Left forelimb (tissue), 1 donor: ENCODE measurements around the gene FEM1C.

Source experiments
- DNase-seq: peaks from one replicate; pipeline ENCODE4 v3.0.0-alpha.2; 2018; ENCODE audit warnings: low spot score

Gene FEM1C

GRCh38 chr5:115477581-115477980, 67.0 kb downstream of the FEM1C start:
- no peak for DNase-seq

GRCh38 chr5:115475788-115476187, 68.8 kb downstream of the FEM1C start:
- no peak for DNase-seq

- no peak for DNase-seq
These were observed 72.1 kb downstream of the FEM1C start for GRCh38 chr5:115472271-115473025.

GRCh38 chr5:115471345-115472063, 73.1 kb downstream of the FEM1C start:
- DNase-seq, result no peak

GRCh38 chr5:115470921-115471320, 73.7 kb downstream of the FEM1C start:
- no peak for DNase-seq
